ENCODE data around the gene PRICKLE3. TPM values are rescaled to one million over a fixed set of nuclear protein-coding genes. Genes with fewer than 3 reads are reported as not detected.

Gene PRICKLE3
- total RNA-seq, 2 donors from 2014 or later: 7.5 to 13.2 TPM

DNA sequence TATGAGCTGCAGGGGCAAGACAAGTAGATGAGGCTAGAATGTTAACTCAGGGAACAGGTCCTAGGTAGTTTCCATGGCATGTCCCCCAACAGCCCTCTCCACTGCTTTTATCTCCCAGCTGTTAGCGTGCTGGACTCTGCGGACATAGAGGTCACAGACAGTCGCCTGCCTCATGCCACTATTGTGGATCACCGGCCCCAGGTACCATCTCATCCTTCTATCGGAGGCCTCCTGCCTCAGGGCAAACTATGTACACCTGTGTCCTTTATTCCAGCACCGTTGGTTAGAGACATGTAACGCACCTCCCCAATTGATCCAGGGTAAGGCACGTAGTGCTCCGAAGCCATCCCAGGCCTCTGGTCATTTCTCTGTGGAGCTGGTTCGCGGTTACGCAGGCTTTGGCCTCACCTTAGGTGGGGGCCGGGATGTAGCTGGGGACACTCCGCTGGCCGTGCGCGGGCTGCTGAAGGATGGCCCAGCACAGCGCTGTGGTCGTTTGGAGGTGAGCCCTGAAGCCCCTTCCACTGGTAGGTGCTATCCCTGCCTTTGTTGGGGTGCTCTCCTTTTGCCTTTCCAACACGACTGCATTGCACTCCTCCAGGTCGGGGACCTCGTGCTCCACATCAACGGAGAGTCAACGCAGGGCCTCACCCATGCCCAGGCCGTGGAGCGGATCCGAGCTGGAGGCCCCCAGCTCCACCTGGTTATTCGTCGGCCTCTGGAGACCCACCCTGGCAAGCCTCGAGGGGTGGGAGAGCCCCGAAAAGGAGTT lies 21.4 kb downstream of the PRICKLE3 start:
- Histone ChIP-seq H3K9me3 (no peaks in the 10 kb centered on the region), H3K27ac (peak overlapping the region in 3 of 4 donors; percentile 93), H3K4me1 (peaks cover 19% of the 10 kb centered on the region), H3K4me3 (no peak overlapping the region), H3K36me3 (replicated peaks in 1 of 2; ENCODE audit: insufficient read depth in 1 of 2, low read depth in 2 of 2) (no peaks in the 10 kb centered on the region), H3K27me3 (no peaks in the 10 kb centered on the region)
- ATAC-seq (no peak), DNase-seq (no peak)
- TF ChIP-seq POLR2A (IDR thresholded peaks at IDR 0.05): no peak
- TF ChIP-seq, protein P1, sequence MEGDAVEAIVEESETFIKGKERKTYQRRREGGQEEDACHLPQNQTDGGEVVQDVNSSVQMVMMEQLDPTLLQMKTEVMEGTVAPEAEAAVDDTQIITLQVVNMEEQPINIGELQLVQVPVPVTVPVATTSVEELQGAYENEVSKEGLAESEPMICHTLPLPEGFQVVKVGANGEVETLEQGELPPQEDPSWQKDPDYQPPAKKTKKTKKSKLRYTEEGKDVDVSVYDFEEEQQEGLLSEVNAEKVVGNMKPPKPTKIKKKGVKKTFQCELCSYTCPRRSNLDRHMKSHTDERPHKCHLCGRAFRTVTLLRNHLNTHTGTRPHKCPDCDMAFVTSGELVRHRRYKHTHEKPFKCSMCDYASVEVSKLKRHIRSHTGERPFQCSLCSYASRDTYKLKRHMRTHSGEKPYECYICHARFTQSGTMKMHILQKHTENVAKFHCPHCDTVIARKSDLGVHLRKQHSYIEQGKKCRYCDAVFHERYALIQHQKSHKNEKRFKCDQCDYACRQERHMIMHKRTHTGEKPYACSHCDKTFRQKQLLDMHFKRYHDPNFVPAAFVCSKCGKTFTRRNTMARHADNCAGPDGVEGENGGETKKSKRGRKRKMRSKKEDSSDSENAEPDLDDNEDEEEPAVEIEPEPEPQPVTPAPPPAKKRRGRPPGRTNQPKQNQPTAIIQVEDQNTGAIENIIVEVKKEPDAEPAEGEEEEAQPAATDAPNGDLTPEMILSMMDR (IDR thresholded peaks at IDR 0.05): no peak
- intact Hi-C loops (cut with DNase I): no loop called here
- WGBS, 2 donors: 74 to 76% methylated on average over 4 to 11 of the region's 31 CpGs

DNA sequence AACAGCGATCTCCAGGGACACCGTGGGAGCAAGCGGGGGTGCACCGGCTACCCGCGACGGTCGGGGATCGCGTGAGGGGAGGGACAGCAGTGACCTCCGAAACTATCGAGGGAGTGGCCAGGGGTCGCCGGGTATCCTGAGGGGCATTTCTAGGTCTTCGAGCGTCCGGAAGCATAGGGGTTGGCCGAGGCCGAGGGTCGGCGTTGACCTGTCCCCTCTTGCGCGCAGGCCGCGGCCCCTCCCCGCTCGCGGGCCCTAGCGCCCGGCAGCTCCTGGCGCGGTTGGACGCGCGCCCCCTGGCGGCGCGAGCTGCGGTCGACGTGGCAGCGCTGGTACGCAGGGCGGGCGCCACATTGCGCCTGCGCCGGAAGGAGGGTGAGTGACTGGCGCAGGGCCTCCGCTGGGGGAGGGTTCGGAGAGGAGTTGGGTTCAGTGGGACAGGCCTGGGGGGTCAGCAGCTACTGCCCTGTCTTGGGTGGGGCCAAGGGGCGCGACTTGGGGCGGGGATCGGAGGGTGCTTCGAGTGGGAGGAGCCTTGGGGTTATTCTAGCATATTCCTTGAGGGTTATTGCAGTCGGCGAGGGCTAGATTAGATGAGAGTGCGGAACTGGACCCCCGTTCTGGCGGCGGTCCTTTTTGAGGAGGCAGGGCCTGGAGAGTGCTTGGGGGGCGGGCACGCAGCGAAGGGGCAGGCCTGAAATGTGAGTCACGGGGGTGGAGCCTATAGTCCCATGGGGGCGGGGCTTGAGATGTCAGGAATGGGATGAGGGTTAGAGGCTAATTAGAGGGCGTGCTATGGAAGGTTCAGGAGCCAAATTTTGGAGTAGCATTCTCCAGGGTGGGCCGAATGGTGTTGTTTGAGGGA lies 22.4 kb downstream of the PRICKLE3 start:
- Histone ChIP-seq H3K27me3 (no peaks in the 10 kb centered on the region), H3K4me1 (peaks cover 19% of the 10 kb centered on the region), H3K27ac (peak overlapping the region; percentile 89 to 93 (median 93)), H3K4me3 (no peak overlapping the region), H3K9me3 (no peaks in the 10 kb centered on the region), H3K36me3 (replicated peaks in 1 of 2; ENCODE audit: insufficient read depth in 1 of 2, low read depth in 2 of 2) (no peaks in the 10 kb centered on the region)
- TF ChIP-seq POLR2A (IDR thresholded peaks at IDR 0.05): peak; percentile 42 to 62 (median 43)
- TF ChIP-seq, protein P1 (IDR thresholded peaks at IDR 0.05): peak; percentile 49 to 94 (median 67)
- intact Hi-C loops (cut with DNase I): no loop called here
- WGBS, 2 donors: 0 to 1% methylated on average over 8 to 23 of the region's 69 CpGs
- DNase-seq: peak; percentile 86 to 91 (median 90)
- ATAC-seq: peak; percentile 83

DNA sequence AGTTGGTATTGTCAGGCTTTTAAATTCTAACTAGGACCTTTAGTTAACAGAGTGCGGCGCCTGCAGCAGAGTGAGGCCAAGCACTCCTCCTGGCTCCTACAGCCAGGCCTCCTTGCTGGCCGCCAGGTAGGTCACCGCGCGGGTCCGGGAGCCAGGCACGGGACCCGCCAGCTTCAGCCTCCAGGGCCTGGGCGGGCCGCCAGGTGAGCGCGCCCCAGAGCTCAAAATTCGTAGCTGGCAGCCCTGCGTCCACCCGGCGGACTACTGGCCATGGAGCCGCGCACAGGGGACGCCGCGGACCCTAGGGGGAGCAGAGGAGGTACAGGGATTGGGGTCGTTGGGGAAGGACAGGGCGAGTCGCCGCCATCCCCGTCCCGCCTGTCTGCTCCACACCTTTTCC lies 23.6 kb downstream of the PRICKLE3 start, which contains the start of gene MAGIX:
Gene MAGIX (plus strand): TSS at position 139 of the 400 bp plus-strand sequence. CDS start 132 bp downstream, at position 271.
- Histone ChIP-seq H3K4me1 (peaks cover 15% of the 10 kb centered on the region), H3K9me3 (no peaks in the 10 kb centered on the region), H3K4me3 (no peak within 1 kb of the TSS), H3K36me3 (replicated peaks in 1 of 2; ENCODE audit: insufficient read depth in 1 of 2, low read depth in 2 of 2) (no peaks in the 10 kb centered on the region), H3K27ac (peak within 1 kb of the TSS; percentile 89 to 93 (median 93)), H3K27me3 (no peaks in the 10 kb centered on the region)
- ATAC-seq (peak; percentile 54), DNase-seq (peak; percentile 62 to 77 (median 70))
- TF ChIP-seq POLR2A (IDR thresholded peaks at IDR 0.05): peak; percentile 17 to 54 (median 52)
- TF ChIP-seq, protein P1 (IDR thresholded peaks at IDR 0.05): peak in 3 of 7 experiments; percentile 10 to 30 (median 13)
- WGBS, 2 donors: 51% methylated on average over 13 of the region's 28 CpGs; no CpG with 5 or more reads in 1 of the 2 donors
- intact Hi-C loops (cut with DNase I): no loop called here

DNA sequence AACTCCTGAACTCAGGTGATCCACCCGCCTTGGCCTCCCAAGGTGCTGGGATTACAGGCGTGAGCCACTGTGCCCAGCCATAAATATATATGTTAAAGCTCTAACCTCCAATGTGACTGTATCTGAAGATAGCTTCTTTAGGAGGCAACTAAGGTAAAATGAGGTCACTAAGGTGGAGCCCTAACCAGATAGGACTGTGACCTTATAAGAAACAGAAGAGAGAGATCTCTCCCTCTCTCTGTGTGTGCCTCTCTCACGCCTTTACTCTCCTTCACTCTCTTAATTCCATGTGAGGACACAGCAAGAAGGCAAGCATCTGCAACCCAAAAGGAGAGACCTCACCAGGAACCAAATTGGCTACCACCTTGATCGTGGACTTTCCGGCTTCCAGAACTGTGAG lies 24.5 kb downstream of the PRICKLE3 start:
- Histone ChIP-seq H3K27me3 (no peaks in the 10 kb centered on the region), H3K4me1 (peaks cover 10% of the 10 kb centered on the region), H3K9me3 (no peaks in the 10 kb centered on the region), H3K27ac (peak overlapping the region in 3 of 4 donors; percentile 50 to 93 (median 82)), H3K4me3 (no peak overlapping the region), H3K36me3 (replicated peaks in 1 of 2; ENCODE audit: insufficient read depth in 1 of 2, low read depth in 2 of 2) (no peaks in the 10 kb centered on the region)
- intact Hi-C loops (cut with DNase I): no loop called here
- ATAC-seq (no peak), DNase-seq (no peak)
- TF ChIP-seq, protein P1 (IDR thresholded peaks at IDR 0.05): no peak
- no peak for TF ChIP-seq POLR2A (IDR thresholded peaks at IDR 0.05)
- 90 to 97% methylated on average over 5 of the region's 5 CpGs for WGBS, 2 donors
